Testis (tissue), 2 donors: ENCODE results near the gene CUL4B.

Source experiments
- POLR2A ChIP-seq: fragments of 450-650 bp; IDR thresholded peaks from one replicate; pipeline ENCODE4 v1.6.1; 2017; ENCODE audit warnings: antibody characterized with exemption, mild to moderate bottlenecking, moderate library complexity
- TF ChIP-seq, protein P1 (sequence below), 3 experiments: fragments of 450-650 bp in 2 of 3; fragments of 200-600 bp in 1 of 3; sonication (generic) in 1 of 3; IDR thresholded peaks; one replicate each; pipeline ENCODE4 v1.5.1; 2016 to 2019; ENCODE audit warnings: antibody characterized with exemption in 3 of 3, mild to moderate bottlenecking in 2 of 3, moderate library complexity in 1 of 3

DNA sequence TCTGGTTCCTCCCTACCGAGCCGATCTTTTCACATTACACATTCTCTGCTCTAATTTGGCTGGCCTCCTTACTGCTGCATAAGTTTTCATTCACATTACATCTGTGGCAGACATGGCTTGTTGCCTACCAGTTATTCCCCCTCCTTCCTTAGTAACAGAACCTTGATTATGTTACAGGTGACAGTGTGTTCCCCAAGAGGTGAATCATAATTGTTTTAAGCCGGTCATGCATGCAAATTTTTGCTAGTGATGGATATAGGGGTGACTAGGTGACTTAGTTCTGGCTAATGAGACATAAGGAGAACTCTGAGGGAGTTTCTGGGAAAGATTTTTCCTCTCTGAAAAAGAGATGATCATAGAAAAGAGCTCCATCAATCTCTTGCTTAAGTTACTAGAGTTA lies 83.3 kb downstream of the CUL4B start:
- TF ChIP-seq, protein P1, sequence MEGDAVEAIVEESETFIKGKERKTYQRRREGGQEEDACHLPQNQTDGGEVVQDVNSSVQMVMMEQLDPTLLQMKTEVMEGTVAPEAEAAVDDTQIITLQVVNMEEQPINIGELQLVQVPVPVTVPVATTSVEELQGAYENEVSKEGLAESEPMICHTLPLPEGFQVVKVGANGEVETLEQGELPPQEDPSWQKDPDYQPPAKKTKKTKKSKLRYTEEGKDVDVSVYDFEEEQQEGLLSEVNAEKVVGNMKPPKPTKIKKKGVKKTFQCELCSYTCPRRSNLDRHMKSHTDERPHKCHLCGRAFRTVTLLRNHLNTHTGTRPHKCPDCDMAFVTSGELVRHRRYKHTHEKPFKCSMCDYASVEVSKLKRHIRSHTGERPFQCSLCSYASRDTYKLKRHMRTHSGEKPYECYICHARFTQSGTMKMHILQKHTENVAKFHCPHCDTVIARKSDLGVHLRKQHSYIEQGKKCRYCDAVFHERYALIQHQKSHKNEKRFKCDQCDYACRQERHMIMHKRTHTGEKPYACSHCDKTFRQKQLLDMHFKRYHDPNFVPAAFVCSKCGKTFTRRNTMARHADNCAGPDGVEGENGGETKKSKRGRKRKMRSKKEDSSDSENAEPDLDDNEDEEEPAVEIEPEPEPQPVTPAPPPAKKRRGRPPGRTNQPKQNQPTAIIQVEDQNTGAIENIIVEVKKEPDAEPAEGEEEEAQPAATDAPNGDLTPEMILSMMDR (IDR thresholded peaks at IDR 0.05), result no peak
- no peak for TF ChIP-seq POLR2A
